K562 (cell line): ENCODE results near the gene TM9SF3.

ENCODE experiments used
- ARHGAP35 ChIP-seq: fragments of 450-650 bp; IDR thresholded peaks from 2 replicates; pipeline ENCODE4 v1.6.1; 2018; ENCODE audit not compliant: partially characterized antibody
- ARID3A ChIP-seq: IDR thresholded peaks from 2 replicates; pipeline ENCODE4 v1.6.1; 2012; ENCODE audit warnings: low read depth, low read length, improper control_type of control experiment, borderline replicate concordance
- CHD2 ChIP-seq: IDR thresholded peaks from 2 replicates; pipeline ENCODE4 v1.6.1; 2011; ENCODE audit warnings: low read depth, low read length
- POLR2G ChIP-seq: fragments of 200-400 bp; formaldehyde crosslinking; IDR thresholded peaks from 2 replicates; pipeline ENCODE4 v1.6.1; 2017; ENCODE audit warnings: low read depth, mild to moderate bottlenecking, antibody characterized with exemption, low read length, moderate library complexity
- UBTF ChIP-seq, 2 experiments: IDR thresholded peaks; 2 replicates each; pipeline ENCODE4 v1.6.1; 2012; ENCODE audit warnings: improper control_type of control experiment in 2 of 2, low read depth in 2 of 2, low read length in 2 of 2, borderline replicate concordance in 1 of 2
- ZNF146 ChIP-seq: IDR thresholded peaks from one replicate; pipeline ENCODE4 v1.6.1; 2018; ENCODE audit warnings: missing compliant biosample characterization; ENCODE audit not compliant: unreplicated experiment

- TF ChIP-seq ARID3A: no peak
- no peak for TF ChIP-seq POLR2G
- no peak for TF ChIP-seq CHD2
- no peak for TF ChIP-seq UBTF (IDR thresholded peaks at IDR 0.05; ENCODE audit: borderline replicate concordance in 1 of 2, low read depth in 2 of 2, low read length in 2 of 2)
- TF ChIP-seq ARHGAP35: no peak
- TF ChIP-seq ZNF146 (CRISPR knock-in tag): no peak
These were observed 21.4 kb upstream of the TM9SF3 start for GRCh38 chr10:96608262-96608661.
